Fibroblast of upper back skin (primary cell): Measurements from ENCODE around the gene TMTC1.

ENCODE experiments used
- DNase-seq: peaks from one replicate; pipeline ENCODE4 v3.0.0-alpha.2; 2013

The TMTC1 gene

DNA sequence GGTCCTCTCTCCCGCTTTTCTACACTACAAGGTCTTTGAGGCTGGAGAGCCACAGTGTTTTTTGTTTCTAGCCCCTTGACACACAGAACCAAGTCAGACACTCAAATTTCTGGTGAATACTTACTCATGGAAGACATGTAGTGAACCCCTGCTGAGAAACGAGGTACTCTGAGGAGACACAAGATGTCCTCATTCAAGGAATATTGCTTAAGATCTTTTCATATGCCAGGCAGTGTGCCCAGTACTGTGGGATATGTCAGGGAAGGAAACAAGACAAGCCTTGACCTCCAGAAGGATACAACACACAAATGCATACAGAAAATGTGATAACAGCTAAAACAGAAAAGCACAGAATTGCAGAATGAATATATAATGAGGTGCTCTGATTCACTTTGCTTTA lies 75.9 kb downstream of the TMTC1 start:
- no peak for DNase-seq

DNA sequence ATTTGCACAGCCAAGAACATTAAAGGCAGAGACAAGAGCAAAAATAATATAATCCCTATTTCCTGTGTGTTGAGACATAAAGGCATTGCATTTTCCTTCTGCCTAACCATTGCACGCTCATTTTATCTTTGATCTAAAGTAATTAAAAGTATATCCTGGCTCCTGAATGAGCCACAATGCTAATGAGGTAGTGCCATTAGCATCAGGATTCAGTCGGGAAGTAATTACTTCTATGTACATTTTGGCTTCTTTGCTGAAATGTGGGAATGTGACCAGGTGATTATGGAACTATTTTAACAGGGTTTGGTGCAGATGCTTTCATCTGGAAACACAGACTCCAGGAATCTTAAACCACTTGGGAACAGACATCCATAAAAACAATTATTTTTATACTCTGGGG lies 77.4 kb downstream of the TMTC1 start:
- DNase-seq: no peak

DNA sequence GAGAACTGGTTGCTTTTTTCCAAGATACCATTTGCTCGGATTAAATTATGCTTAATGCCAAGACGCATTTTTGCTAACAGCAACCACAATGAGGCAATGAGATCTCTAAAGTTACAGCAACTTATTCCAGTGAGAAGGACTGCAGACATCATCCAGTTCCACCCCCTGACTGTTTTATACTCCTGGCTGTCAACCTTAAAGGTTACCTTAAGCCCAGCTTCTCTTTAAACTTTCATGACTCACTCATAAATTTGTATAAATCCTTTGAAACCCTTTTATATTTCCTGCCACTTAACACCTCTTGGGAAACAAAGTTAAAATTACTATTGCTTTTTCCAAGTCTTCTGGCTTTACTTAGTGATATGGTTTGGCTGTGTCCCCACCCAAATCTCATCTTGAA lies 80.2 kb downstream of the TMTC1 start:
- no peak for DNase-seq

DNA sequence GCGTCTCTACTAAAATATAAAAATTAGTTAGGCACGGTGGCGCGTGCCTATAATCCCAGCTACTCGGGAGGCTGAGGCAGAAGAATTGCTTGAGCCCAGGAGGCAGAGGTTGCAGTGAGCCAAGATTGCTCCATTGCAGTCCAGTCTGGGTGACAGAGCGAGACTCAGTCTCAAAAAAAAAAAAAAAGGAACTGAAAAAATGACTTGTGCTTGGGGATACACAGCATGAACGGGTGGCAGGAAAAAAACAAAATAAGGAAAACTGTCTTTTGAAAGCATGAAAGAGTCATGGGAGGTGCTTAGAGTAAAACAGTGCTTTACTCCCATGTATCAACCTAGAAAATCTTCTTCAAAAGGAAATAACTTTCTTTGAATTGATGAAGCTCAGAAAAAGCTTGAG lies 80.8 kb downstream of the TMTC1 start:
- no peak for DNase-seq

DNA sequence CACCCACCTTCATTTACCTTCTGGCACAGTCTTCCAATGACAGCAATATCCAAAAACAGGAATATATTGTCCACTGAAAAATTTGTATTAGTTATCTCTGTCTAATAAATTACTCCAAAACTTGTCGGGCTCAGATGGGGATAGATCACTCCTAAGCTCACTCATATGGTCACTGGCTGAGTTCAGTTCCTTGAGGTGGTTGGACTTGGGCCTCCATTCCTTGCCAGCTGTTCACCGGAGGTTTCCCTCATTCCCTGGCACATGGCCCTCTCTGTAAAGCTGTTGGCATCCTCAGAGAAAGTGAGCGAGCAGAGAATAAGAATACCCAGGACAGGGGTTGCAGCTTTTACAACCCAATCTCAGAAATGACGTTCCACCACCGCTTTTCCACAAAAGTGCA lies 81.5 kb downstream of the TMTC1 start:
- DNase-seq: no peak

DNA sequence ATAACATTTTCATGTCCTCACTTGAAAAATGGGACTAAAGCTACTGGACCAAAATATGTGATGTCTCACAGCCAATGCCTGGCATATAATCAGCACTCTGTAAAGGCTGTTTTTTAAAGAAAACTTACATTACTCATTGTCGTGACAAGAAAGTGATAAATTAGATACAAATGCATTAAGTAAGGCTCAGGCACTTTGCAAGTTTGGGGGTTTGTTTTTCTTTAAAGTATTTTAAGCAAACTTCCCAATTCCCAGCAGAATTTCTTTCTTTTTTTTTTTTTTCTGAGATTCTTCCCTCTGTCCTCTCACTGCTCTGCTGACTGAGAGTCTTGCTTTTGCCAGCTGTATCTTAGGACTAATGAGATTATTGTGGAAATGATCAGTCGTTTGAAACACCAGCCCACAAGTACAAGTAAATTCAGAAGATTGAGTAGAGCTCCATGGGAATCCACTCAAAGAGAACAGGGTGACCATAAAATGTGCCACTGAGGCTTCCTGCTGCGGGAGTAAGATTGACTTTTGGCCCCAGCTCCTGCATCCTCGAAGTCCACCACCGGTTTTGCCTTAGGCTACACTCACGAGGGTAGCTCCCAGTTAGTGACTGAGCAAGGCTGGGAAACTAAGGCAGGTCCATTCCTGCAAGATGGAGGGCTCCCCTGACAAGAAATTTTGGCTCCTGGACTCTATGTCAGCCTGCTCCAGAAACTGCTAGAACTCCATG lies 82.8 kb downstream of the TMTC1 start:
- DNase-seq: peak; percentile 6

DNA sequence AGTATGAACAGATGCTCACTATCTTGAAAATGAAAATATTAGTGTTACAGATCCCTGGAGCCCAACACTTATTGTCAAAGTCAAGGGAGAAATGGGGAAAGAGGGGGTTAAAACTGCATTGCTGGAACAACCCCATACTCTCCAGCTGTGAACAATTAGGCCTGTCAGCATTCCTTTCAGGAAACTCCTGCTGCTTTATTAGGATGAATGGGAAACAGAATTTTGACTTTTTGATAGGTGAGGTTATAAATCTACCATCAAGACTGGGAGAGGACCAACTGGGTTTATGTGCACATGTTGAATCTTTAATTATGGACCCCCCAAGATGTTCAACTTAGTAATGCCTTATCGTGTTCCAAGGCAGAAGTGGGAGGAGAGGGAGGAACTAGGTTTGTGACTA lies 85.0 kb downstream of the TMTC1 start:
- peak; percentile 43 for DNase-seq

DNA sequence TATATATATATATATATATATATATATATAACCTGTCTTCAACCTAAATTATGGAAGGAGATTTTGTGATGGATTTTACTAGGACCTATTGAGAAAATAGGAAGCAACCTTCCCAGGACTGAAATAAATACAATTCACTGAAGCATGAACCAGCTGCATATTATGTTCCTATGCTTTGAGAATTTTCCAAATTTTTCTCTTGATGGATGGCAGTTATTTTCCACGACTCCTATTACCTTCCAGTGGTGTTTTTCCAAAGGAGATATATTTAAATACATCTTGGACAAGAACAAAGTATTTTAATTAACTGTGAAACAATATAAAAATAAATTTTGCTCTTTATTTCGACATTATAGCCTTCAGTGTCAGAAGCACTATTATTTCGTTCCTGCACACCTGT lies 87.9 kb downstream of the TMTC1 start:
- no peak for DNase-seq

DNA sequence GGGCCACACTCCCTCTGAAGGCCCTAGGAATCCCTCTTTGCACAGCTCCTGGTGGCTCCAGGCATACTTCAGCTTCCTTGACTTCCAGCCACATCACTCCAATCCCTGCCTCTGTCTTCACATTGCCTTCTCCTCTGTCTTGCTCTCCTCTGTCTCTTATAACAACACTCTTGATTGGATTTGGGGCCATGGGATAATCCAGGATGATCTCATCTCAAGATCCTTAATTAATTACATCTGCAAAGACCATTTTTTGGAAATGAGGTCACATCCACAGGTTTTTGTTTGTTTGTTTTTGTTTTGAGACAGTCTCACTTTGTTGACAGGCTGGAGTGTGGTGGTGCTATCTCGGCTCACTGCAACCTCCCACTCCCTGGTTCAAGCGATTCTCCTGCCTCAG lies 88.7 kb downstream of the TMTC1 start:
- DNase-seq: peak; percentile 2

DNA sequence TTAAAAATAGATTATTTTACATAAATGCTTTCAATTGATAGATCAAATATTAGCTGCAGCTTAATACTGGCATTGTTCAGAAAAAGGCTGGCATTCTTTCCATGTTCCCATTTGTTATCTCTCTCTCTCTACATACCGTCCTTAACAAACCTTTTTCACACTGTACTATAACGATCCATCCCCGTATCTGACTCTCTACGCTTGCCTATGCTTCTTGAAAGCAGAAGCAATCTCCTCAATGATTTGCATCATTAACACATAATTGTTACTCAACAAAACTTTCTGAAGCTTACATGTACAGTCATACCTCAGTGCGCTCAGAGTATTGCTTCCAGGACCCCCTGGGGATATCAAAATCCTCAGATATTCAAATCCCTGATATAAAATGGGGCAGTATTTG lies 89.7 kb downstream of the TMTC1 start:
- DNase-seq: no peak

DNA sequence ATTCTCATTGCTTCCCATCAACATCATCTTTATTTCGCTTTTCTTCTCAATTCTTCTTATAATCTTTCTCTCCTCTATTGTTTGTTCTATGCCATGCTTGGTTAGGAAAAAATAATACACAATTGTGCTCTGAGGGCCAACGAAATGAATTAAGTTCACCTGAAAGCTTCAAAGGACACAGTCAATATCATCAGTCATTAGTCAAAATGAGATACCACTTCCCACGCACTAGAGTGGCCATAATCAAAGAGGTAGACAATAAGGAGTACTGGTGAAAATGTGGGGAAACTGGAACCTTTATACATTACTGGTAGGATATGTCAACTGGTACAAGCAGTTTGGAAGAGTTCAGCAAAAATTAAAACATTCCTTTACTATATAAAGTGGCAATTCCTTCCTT lies 91.5 kb downstream of the TMTC1 start:
- no peak for DNase-seq

DNA sequence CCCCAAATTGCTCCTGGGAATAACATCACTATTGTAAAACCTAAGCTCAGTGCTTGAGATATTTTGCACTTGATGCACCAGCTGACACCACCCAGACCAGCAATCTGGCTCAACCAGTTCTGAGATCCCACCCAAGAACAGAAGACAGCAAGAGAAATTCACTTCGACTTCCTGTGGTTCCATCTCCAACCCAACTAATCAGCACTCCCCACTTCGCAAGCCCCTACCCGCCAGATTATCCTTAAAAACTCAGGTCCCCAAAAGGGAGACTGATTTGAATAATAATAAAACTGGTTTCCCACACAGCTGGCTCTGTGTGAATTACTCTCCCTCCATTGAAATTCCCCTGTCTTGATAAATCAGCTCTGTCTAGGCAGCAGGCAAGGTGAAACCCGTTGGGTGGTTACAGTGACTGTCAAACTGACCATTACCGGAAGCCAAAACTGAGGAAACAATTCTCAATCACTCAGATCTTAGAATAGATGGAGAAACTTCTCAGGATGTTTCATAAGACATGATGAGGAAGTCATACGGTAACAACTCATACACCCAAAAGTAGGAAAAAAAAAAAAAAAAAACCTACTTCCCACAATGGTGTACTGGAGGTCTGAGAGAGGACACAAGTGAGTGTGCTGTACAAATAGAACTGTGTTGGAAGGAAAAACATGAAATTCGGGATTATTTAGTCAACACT lies 92.4 kb downstream of the TMTC1 start:
- DNase-seq: no peak

DNA sequence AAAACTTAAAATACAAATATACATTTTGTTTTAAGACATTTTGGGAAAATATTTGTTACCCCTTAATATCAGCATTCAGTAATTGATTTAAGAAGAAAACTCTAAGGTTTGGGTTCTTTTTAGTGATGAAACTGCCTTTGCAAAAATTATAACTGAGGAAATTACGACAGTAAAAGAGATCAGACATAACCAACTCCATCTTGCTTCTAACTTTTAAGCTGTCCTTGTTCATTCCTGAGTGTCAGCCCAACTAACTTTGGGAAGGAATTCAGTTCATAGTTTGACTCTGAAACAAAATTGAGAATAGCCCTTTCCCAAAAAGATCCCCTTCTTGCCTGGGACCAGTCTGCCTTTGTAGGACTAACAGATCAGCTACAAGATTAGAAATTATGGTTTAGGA lies 93.0 kb downstream of the TMTC1 start:
- DNase-seq: no peak

DNA sequence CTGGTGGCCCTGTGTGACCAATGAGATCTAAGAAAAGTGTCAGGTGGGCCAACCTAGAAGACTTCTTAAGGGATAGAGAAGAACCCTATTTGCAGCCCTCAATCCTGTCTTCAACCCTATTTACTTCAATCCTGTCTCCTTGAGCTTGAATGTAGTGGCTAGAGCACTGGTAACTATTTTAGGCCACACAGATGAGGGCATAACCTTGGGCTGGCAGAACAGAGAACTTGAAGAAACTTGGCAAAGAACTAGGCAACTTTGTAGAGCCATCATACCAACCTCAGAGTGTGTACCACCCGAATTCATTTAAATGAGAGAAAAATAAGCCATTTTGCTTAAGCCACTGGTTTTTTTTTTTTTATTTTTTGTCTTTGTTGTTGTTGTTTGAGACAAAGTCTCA lies 94.8 kb downstream of the TMTC1 start:
- DNase-seq: no peak

DNA sequence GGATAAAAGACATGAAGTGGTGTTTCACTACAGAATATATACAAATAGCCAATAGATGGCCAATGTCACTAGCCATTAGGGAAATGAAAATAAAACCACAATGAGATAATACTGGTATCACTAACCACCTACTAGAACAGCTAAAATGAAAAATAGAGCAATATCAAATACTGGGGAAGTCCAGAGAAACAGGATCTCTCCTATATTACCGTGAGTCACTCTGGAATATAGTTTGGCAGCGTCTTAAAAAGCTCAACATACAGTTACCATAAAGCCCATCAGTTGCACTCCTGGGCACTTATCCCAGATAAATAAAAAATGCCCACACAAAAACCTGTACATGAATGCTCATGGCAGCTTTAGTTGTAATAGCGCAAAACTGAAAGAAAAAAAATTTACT lies 101.7 kb downstream of the TMTC1 start:
- no peak for DNase-seq

DNA sequence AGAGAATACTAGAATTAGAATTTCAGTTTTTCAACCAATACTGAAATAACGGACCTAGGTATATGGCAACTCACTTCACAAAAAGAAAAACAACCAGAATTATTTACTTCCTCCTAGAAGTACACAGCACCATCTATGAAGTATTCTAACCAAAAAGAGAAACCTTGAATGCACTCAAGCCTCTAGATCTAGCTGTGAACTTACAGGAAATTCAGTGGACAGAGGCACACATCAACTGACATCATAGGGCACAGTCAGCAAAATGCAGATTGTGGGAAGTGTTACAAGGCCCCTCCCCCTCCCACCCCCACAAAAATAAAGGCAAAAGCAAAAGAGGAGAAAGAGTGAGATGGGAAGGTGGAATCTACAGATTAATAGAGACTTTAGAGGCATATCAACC lies 102.4 kb downstream of the TMTC1 start:
- no peak for DNase-seq

DNA sequence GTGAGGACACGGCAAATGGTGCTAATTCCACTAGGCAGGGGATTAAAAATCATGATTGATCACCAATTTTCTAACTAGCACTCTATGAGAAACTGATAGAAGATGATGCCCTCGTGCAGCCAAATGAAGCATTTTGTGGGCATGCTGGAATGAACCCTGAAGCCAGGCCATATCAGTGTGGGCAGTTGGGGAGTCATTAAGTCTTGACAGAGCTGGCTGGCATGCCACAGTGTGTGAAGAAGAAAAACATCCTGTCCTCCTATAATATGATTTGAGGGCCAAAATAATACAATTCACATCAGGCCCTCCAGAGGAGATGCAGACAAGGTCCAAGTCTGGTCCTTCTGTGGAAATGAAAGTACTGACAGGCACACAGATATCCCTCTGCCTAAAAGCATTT lies 107.1 kb downstream of the TMTC1 start:
- no peak for DNase-seq

DNA sequence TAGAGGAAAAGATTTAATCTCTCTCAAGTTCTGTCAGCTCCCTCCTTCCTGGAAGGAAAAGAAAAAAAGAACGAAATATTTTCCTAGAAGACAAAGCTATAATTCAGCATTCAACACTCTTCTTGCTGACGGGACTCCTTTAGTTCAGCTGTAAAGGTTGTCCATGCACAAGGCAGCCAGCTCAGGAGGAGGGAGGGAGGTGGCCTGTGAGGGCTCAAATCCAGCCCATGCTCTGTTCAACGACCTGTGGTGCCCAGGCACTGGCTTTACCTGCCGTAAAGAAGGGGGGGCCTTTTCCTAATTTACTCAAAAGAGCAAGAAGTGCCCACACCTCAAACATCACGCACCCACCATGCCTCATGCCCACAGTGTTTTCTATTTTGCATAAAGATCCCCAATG lies 109.3 kb downstream of the TMTC1 start:
- DNase-seq: no peak

DNA sequence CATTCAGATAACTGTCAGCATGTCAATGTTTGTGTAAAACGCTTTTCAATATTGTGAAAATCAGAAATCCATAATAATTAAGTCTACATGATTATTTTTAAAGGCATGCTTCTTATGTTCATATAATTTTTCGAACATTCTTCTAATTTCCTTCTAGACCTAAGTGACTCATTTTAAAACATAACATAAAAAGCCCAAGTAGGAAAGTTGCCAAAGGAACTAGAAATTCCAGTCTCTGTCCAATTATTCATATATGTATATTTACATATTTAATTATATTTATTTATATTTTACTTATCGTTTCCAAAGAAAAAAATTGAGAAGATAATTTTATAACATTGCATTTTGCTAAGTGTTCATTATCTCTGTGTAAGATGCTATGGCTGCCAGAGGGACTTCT lies 110.4 kb downstream of the TMTC1 start:
- DNase-seq: peak; percentile 8

DNA sequence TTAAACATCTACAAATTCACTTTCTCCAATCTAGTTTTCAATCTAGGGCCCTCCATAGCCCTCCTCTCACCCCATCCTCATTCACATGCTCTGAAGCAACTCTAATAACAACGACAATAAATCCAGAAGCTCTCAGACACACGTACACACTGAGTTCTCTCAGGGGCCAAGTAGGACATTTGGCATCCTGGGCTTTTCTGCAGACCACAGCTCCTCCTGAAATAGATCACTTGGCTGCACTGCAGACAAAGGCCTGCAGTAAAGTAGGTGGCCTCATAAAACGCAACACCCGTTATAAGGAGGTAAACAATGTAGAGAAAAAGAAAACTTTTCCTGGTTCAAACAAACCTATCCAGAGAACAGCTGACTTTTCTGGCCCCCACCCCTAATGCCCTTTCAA lies 111.2 kb downstream of the TMTC1 start:
- no peak for DNase-seq

DNA sequence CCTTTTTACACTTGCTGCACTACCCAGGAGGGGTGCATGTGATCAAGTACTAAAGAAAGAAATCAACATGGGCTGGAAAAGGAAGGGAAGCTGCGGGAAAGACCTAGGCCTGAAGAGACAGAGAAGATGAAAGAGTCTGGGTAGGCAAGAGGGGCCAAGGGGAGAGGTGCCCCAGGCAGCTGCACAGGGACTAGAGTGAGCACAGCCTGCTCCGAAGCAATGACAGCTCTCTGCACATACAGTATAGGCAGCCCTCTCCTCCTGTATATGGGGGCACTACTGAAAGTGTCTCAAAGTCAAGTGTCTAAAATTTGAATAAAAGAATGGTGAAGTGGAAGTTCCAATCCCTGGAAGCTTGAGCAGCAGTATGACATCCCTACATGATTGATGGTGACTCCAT lies 112.0 kb downstream of the TMTC1 start:
- no peak for DNase-seq

DNA sequence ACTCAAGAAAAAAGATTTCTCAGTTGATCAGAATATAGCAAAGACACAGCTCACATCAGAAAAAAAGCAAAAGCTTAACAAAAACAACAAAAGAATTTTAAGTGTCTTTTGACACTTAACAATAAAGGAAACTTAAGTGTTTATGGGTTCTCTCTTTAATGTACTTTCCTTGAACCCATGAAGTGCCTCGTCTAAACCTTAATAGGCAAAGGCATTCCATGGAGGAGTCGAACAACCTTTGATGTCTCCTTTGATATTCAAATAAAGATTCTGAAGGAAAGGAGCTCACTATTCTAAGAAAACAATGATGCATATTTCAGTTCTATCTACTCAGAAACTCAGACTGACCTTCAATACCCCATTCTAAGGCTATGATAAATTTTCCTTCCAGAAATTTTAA lies 116.7 kb downstream of the TMTC1 start:
- DNase-seq: no peak

DNA sequence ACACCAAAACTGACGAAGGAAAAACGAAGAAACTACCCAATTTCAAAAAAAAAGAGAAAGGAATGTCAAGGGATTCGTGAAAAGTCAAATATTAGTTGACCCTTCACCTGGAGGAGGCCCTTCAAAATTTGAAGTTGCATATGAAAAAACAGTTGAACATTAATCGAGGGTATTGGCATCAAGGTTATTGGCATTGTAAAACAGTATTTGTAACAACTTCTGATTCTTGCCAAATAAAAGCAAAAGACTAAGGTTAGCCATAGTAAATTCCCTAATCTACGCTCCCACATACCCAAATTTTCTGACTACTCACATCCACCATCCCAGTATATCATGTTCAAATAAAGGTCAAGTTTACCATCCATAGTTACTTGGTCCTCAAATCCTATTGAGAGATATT lies 118.6 kb downstream of the TMTC1 start:
- DNase-seq: no peak

DNA sequence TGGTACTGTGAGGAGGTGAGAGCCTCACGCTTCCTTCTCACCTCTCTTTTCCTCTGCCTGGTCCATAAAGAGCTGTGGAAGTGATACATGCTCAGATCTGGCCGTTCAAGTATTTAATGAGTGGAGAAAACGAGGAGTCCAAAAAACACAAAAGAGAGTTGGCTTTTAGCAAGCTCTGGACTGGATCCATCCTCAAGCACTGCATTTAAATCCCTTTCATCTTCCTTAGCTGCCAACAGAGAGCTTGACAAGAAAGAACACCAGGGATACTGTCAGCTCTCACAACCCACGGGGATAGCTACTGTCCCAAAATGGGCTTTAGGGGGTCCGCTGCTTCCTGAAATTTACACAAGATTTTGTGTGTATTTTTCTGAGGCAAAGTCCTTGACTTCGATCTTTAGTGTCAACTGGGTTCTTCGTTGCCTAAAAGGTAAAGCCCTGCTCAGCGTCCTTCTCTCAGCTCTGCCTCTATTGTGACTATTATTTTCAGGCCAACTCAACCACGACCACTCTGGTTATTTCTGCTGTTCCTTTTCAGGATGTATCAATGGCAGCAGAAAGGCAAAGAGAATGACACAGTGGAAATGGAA lies 120.9 kb downstream of the TMTC1 start:
- DNase-seq: no peak

DNA sequence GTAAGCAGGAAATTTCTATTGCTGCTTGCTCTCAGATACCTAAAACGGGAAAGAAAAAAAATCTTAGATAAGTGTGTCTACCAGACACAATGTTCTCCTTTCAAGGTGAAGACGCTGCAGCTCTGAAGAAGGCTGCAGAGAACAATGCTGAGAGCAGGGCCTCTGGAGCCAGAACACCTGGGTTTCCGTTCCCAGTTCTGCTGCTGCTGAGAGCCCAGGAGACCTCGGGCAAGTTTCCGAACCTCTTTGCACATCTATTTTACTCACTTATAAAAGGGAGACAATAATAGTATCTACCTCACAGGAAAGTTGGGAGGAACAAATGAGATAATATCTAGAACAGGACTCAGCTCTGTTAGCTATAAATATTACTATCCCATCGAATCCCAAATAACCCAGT lies 122.9 kb downstream of the TMTC1 start:
- DNase-seq: no peak
